Suprapubic skin (tissue), 3 donors: ENCODE data around the gene ERFL.
"Not testable (repeated sequence)": the region's sequence is repeated elsewhere in the genome, so short reads cannot be mapped to it uniquely, and the experiment has no call there.

ENCODE experiments used
- EP300 ChIP-seq: sonication (generic); formaldehyde crosslinking; IDR thresholded peaks from one replicate; pipeline ENCODE4 v1.6.1; 2017; ENCODE audit warnings: antibody characterized with exemption
- TF ChIP-seq, protein P1 (sequence below), 2 donors: fragments of 200-600 bp in 1 of 2; fragments of 450-650 bp in 1 of 2; sonication (generic) in 1 of 2; IDR thresholded peaks; one replicate each; pipeline ENCODE4 v1.5.1; 2016 to 2019; ENCODE audit warnings: antibody characterized with exemption in 2 of 2, mild to moderate bottlenecking in 1 of 2, moderate library complexity in 1 of 2

GRCh38 chr19:41939209-41939608 is 11.0 kb upstream of the ERFL start:
- TF ChIP-seq, protein P1, sequence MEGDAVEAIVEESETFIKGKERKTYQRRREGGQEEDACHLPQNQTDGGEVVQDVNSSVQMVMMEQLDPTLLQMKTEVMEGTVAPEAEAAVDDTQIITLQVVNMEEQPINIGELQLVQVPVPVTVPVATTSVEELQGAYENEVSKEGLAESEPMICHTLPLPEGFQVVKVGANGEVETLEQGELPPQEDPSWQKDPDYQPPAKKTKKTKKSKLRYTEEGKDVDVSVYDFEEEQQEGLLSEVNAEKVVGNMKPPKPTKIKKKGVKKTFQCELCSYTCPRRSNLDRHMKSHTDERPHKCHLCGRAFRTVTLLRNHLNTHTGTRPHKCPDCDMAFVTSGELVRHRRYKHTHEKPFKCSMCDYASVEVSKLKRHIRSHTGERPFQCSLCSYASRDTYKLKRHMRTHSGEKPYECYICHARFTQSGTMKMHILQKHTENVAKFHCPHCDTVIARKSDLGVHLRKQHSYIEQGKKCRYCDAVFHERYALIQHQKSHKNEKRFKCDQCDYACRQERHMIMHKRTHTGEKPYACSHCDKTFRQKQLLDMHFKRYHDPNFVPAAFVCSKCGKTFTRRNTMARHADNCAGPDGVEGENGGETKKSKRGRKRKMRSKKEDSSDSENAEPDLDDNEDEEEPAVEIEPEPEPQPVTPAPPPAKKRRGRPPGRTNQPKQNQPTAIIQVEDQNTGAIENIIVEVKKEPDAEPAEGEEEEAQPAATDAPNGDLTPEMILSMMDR (IDR thresholded peaks at IDR 0.05), result not testable (repeated sequence)
- TF ChIP-seq EP300, result not testable (repeated sequence)
